Thyroid gland (tissue), 4 donors: ENCODE measurements around the gene TENM3. TPM values are rescaled to one million over a fixed set of nuclear protein-coding genes. Genes with fewer than 3 reads are reported as not detected.

ENCODE experiments used
- DNase-seq, 2 donors: peaks; one replicate each; pipeline ENCODE4 v3.0.0-alpha.2; 2019
- H3K27ac ChIP-seq, 3 donors: fragments of 200-600 bp; sonication (generic); 1 replicate in 2 of 3; 2 replicates in 1 of 3; pipeline ENCODE4 v1.5.1; 2016 to 2019; ENCODE audit warnings: mild to moderate bottlenecking in 1 of 3, moderate library complexity in 1 of 3
- H3K27me3 ChIP-seq: fragments of 200-600 bp; sonication (generic); one replicate; pipeline ENCODE4 v1.5.1; 2019
- H3K36me3 ChIP-seq, 2 donors: fragments of 200-600 bp; sonication (generic); one replicate each; pipeline ENCODE4 v1.5.1; 2016 to 2019
- H3K4me1 ChIP-seq, 2 donors: fragments of 200-600 bp; sonication (generic); one replicate each; pipeline ENCODE4 v1.5.1; 2017 to 2019
- H3K4me3 ChIP-seq, 3 donors: fragments of 200-600 bp; sonication (generic); replicated peaks in 1 of 3; 1 replicate in 2 of 3; 2 replicates in 1 of 3; pipeline ENCODE4 v1.5.1; 2016; ENCODE audit warnings: mild to moderate bottlenecking in 1 of 3
- H3K9me3 ChIP-seq: fragments of 200-600 bp; sonication (generic); one replicate; pipeline ENCODE4 v1.5.1; 2017
- CTCF ChIP-seq, 6 experiments: fragments of 200-600 bp in 3 of 6; fragments of 450-650 bp in 3 of 6; sonication (generic) in 3 of 6; IDR thresholded peaks; one replicate each; pipeline ENCODE4 v1.5.1; 2016 to 2019; ENCODE audit warnings: antibody characterized with exemption in 6 of 6, mild to moderate bottlenecking in 2 of 6, inconsistent platforms in 1 of 6, moderate library complexity in 1 of 6
- POLR2A ChIP-seq, 2 donors: fragments of 450-650 bp; IDR thresholded peaks; one replicate each; pipeline ENCODE4 v1.6.1; 2017; ENCODE audit warnings: antibody characterized with exemption in 2 of 2, mild to moderate bottlenecking in 2 of 2, moderate library complexity in 1 of 2
- WGBS, 2 donors: methylation state at CpG; one replicate each; pipeline ENCODE4 v1.1.5; 2017; 5-methylcytosine and 5-hydroxymethylcytosine counted together
- intact Hi-C: fragments of 100-400 bp; cut with DNase I; formaldehyde crosslinking; loops from one replicate; pipeline ENCODE4 v1.15.1; 2023
- total RNA-seq, 4 donors: library from RNA; depleted of rRNA; stranded (reverse); fragments of >200 nt; gene quantifications; one replicate each; pipeline ENCODE4 v1.2.3, GENCODE V29; 2016

TENM3 gene
- total RNA-seq, 4 donors from 2014 or later, result 41.8 to 82.2 (median 68.1) TPM

DNA sequence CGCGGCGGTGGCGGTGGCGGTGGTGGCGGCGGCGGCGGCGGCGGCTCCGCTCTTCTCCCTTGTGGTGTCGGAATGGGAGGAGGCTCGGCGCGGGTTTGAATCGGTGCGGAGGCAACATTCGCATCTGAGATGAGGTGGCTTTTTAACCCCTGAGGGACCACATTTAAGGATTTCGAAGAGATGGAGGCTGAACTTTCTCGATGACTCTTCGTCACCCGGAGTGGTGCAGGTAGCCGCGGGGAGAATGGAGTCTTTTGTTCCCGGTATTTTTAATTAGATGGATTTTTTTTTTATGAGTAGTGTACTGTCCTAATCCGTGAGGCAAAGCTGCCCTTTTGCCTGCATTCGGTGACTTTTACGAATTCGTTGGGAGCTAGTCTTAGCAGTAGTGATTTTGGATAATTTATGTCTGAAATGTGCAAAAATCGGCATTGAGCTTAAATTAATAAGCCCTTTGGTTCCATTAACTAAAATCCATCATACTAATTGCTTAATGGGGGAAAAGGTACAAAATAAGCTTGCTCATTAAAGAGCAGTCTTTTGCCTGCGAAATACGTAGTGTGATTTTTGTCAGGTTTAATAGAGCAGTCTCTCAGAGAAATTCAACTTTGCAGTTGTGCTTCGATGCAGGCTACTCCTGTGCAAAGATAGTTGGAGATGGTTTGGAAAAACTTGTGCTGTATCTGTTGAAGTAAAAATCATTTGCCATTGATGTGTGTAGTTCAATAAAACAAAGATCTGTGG, 206.2 kb downstream of the TENM3 start:
- intact Hi-C loops, result no loop called here
- no peaks in the 10 kb centered on the region for H3K9me3 ChIP-seq
- H3K27ac ChIP-seq, result peak overlapping the region in 1 of 3 donors; percentile 77
- no peak for DNase-seq
- peaks cover 0 to 7% of the 10 kb centered on the region in 2 donors for H3K4me1 ChIP-seq
- no peaks in the 10 kb centered on the region for H3K36me3 ChIP-seq
- no peak for TF ChIP-seq CTCF (IDR thresholded peaks at IDR 0.05)
- no peak for TF ChIP-seq POLR2A (IDR thresholded peaks at IDR 0.05)
- 1 to 2% methylated on average over 19 to 22 of the region's 34 CpGs for WGBS, 2 donors
- H3K4me3 ChIP-seq, result peak overlapping the region; percentile 6 to 57 (median 32)
- H3K27me3 ChIP-seq, result no peaks in the 10 kb centered on the region

DNA sequence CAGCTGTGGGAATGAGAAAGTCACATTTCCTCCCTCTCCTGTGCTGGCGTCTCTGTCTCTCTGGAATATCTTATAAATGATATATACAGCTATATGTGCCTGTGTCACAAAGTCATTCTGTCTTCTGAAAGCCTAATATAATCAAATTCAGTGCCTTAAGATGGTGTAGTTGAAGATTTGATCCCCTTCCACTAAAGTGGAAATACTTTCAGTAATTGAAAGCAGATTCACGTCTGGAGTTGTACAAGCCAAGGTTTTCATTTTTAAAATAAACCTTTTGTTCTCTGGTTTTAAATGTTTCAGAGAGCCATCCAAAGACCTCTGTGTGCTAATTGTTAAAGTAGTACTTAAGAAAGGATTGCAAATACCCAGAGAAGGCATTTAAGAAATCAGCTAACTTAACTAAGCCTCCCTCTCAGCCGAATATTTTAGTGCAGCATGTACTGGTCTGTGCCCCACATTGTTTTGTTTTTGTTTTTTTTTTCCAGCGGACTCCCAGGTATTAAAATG, 206.8 kb downstream of the TENM3 start:
- no peaks in the 10 kb centered on the region for H3K9me3 ChIP-seq
- intact Hi-C loops, result no loop called here
- no peak overlapping the region for H3K27ac ChIP-seq
- peak overlapping the region in 2 of 3 donors; percentile 32 to 57 for H3K4me3 ChIP-seq
- WGBS, 2 donors, result 12 to 13% methylated on average over 4 of the region's 4 CpGs
- no peaks in the 10 kb centered on the region for H3K36me3 ChIP-seq
- TF ChIP-seq CTCF (IDR thresholded peaks at IDR 0.05), result no peak
- no peak for TF ChIP-seq POLR2A (IDR thresholded peaks at IDR 0.05)
- no peaks in the 10 kb centered on the region for H3K27me3 ChIP-seq
- DNase-seq, result no peak
- H3K4me1 ChIP-seq, result peaks cover 0 to 7% of the 10 kb centered on the region in 2 donors

DNA sequence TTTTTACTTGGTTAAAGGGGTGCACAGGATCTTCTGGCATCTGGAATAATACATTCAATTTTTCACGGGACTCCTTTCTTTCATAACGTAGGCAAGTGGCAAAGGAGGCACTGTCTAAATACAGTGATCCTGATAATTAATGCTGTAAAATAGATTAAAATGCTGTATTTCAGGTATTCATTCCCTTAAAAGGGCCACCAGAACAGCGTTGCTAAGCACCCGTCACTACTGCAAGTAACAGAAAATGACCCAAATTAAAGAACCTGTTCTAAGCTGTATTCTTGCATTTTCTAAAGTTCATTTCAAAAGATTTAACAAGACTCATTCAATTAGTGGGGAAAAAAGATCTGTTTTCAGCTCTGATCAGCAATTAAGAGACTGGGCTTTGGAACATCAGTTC, 208.2 kb downstream of the TENM3 start:
- no peaks in the 10 kb centered on the region for H3K36me3 ChIP-seq
- no peak overlapping the region for H3K27ac ChIP-seq
- intact Hi-C loops, result no loop called here
- H3K4me3 ChIP-seq, result no peak overlapping the region
- 95 to 96% methylated on average over 4 of the region's 4 CpGs for WGBS, 2 donors
- no peak for DNase-seq
- H3K4me1 ChIP-seq, result peaks cover 0 to 7% of the 10 kb centered on the region in 2 donors
- no peaks in the 10 kb centered on the region for H3K27me3 ChIP-seq
- TF ChIP-seq POLR2A (IDR thresholded peaks at IDR 0.05) (no peak), CTCF (IDR thresholded peaks at IDR 0.05) (no peak)
- H3K9me3 ChIP-seq, result no peaks in the 10 kb centered on the region

DNA sequence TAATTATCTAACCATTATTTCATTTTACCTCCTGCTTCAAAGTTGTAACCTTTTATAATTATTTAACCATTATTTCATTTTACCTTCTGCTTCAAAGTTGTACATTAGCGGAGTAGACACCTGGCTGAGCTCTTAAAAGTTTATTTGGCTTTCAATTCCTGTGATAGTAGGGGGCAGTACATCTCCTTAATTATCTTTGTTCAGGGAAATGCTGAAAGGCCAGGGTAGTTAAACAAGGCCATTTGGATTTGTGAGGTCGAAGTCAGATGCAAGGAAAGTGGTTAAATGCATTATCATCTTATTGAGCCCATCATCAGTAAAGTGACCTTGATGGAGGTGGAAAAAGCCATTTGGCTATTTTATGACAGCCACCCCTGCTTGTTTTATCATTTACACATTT, 210.6 kb downstream of the TENM3 start:
- Histone ChIP-seq H3K4me1 (peaks cover 0 to 7% of the 10 kb centered on the region in 2 donors), H3K9me3 (no peaks in the 10 kb centered on the region), H3K27ac (no peak overlapping the region), H3K4me3 (no peak overlapping the region), H3K27me3 (no peaks in the 10 kb centered on the region), H3K36me3 (no peaks in the 10 kb centered on the region)
- no peak for TF ChIP-seq POLR2A (IDR thresholded peaks at IDR 0.05)
- TF ChIP-seq CTCF (IDR thresholded peaks at IDR 0.05), result no peak
- intact Hi-C loops, result no loop called here
- no peak for DNase-seq
- 92 to 97% methylated on average over 2 of the region's 2 CpGs for WGBS, 2 donors

GRCh38 chr4:182454440-182455013, 211.3 kb downstream of the TENM3 start:
- DNase-seq, result no peak
- no peaks in the 10 kb centered on the region for H3K9me3 ChIP-seq
- no peak overlapping the region for H3K4me3 ChIP-seq
- H3K27ac ChIP-seq, result no peak overlapping the region
- TF ChIP-seq POLR2A (IDR thresholded peaks at IDR 0.05) (no peak), CTCF (IDR thresholded peaks at IDR 0.05) (no peak)
- no peaks in the 10 kb centered on the region for H3K27me3 ChIP-seq
- WGBS, 2 donors, result 29 to 35% methylated on average over 6 of the region's 6 CpGs
- peaks cover 0 to 7% of the 10 kb centered on the region in 2 donors for H3K4me1 ChIP-seq
- H3K36me3 ChIP-seq, result no peaks in the 10 kb centered on the region
- intact Hi-C loops, result no loop called here
